GM23248 (cell line): ENCODE results near the gene FKBP4.

ENCODE experiments used
- EZH2 ChIP-seq: fragments of 200-600 bp; sonication (generic); IDR thresholded peaks from 2 replicates; pipeline ENCODE4 v1.6.1; 2018; ENCODE audit warnings: antibody characterized with exemption, mild to moderate bottlenecking; ENCODE audit not compliant: insufficient read depth, poor library complexity, severe bottlenecking
- EZH2phosphoT487 ChIP-seq: fragments of 200-600 bp; sonication (generic); IDR thresholded peaks from 2 replicates; pipeline ENCODE4 v1.6.1; 2018; ENCODE audit warnings: antibody characterized with exemption, moderate library complexity, mild to moderate bottlenecking, low read depth; ENCODE audit not compliant: insufficient read depth

DNA sequence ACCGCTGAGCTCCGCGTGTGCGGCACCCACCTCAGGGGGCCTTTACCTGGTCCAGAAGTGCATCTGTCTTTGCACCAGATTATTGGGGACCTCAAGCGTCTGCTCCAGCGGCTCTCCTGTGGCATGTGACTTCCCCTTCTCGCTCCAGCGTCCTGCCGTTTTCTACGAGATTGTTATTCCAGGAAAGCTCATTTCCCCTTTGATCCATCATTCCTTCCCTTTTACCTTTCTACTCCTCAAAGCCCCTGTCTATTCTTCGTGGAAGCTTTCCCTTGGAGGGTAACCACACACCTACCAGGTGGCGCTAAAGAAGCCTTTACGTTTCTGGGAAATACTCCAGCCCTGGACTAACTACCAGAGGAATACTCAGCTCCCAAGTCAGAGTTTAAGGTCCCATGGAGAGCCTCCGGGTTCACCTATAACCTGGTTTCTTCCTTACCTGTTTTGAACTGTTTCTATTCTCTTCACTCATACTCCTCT is 1.5 kb downstream of the FKBP4 start:
- no peak for TF ChIP-seq EZH2phosphoT487
- no peak for TF ChIP-seq EZH2
